Measurements from ENCODE around the gene ARL13B. TPM values are rescaled to one million over a fixed set of nuclear protein-coding genes. Genes with fewer than 3 reads are reported as not detected.

The ARL13B gene
- total RNA-seq, 3 donors from 2014 or later, result 7.4 to 12.6 (median 12.1) TPM

DNA sequence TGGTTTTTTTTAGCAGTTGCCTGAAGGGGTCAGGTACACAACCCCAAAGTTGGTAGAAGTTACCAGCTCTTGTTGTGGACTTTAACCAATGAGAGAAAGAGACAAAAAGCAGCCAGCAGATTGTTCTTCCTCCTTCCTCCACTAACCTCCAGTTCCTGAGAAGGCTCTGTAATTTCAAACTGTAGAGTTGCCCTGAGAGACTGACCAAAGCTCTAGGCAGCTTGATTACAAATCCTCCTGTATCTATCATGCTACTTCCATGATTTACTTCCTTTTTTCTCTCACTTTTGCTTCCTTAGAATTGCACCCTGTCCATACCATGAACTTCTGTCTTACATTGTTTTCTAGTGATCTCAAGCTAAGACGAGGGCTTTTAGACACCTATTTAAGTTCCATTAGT, 112.1 kb downstream of the ARL13B start:
- TF ChIP-seq POLR2A (IDR thresholded peaks at IDR 0.05) (no peak), POLR2AphosphoS5 (IDR thresholded peaks at IDR 0.05) (no peak), CTCF (IDR thresholded peaks at IDR 0.05) (no peak)
- Histone ChIP-seq H3K4me3 (no peak overlapping the region), H3K9me3 (no peaks in the 10 kb centered on the region), H3K27ac (no peak overlapping the region), H3K4me1 (no peaks in the 10 kb centered on the region), H3K36me3 (no peaks in the 10 kb centered on the region), H3K27me3 (no peaks in the 10 kb centered on the region)
- no peak for DNase-seq (ENCODE audit: low spot score in 2 of 2)
- intact Hi-C loops (cut with DNase I; ENCODE audit: low total_unique reads), result no loop called here

GRCh38 chr3:94093151-94093550, 113.2 kb downstream of the ARL13B start:
- no peak for DNase-seq (ENCODE audit: low spot score in 2 of 2)
- TF ChIP-seq POLR2A (IDR thresholded peaks at IDR 0.05) (no peak), POLR2AphosphoS5 (IDR thresholded peaks at IDR 0.05) (no peak), CTCF (IDR thresholded peaks at IDR 0.05) (no peak)

GRCh38 chr3:94095111-94095510, 115.2 kb downstream of the ARL13B start:
- no peaks in the 10 kb centered on the region for H3K4me1 ChIP-seq
- intact Hi-C loops (cut with DNase I; ENCODE audit: low total_unique reads), result no loop called here

More at GRCh38 chr3:94093151-94093550, 113.2 kb downstream of the ARL13B start:
- intact Hi-C loops (cut with DNase I; ENCODE audit: low total_unique reads), result no loop called here
- Histone ChIP-seq H3K27ac (no peak overlapping the region), H3K4me1 (no peaks in the 10 kb centered on the region), H3K36me3 (no peaks in the 10 kb centered on the region), H3K9me3 (no peaks in the 10 kb centered on the region), H3K4me3 (no peak overlapping the region), H3K27me3 (no peaks in the 10 kb centered on the region)

DNA sequence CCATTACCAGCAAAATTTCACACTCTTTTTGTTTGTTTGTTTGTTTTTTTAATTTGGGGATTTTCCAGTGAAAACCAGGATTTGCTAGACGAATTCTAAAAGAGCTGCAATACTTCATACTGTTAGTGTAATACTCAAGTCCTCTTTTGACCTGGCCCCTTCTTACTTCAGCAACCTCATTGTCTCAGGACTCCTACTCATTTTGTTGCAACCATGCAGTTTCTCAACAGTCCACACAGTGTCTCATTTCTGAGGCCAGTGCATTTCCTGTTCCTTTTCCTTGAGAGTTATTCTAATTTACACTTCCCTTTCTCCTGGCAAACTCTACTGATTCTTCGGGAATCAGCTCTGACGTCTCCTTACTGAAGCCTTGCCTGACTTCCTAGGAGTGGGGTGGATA, 118.5 kb downstream of the ARL13B start:
- Histone ChIP-seq H3K4me3 (no peak overlapping the region), H3K36me3 (no peaks in the 10 kb centered on the region), H3K27ac (no peak overlapping the region), H3K9me3 (no peaks in the 10 kb centered on the region), H3K27me3 (no peaks in the 10 kb centered on the region), H3K4me1 (no peaks in the 10 kb centered on the region)
- intact Hi-C loops (cut with DNase I; ENCODE audit: low total_unique reads), result no loop called here
- no peak for DNase-seq (ENCODE audit: low spot score in 2 of 2)
- TF ChIP-seq POLR2A (IDR thresholded peaks at IDR 0.05) (no peak), POLR2AphosphoS5 (IDR thresholded peaks at IDR 0.05) (no peak), CTCF (IDR thresholded peaks at IDR 0.05) (no peak)

More at GRCh38 chr3:94095111-94095510, 115.2 kb downstream of the ARL13B start:
- Histone ChIP-seq H3K4me3 (no peak overlapping the region), H3K36me3 (no peaks in the 10 kb centered on the region), H3K27me3 (no peaks in the 10 kb centered on the region), H3K9me3 (no peaks in the 10 kb centered on the region), H3K27ac (no peak overlapping the region)
- TF ChIP-seq POLR2AphosphoS5 (IDR thresholded peaks at IDR 0.05), result no peak
- no peak for TF ChIP-seq CTCF (IDR thresholded peaks at IDR 0.05)
- no peak for TF ChIP-seq POLR2A (IDR thresholded peaks at IDR 0.05)
- no peak for DNase-seq (ENCODE audit: low spot score in 2 of 2)

DNA sequence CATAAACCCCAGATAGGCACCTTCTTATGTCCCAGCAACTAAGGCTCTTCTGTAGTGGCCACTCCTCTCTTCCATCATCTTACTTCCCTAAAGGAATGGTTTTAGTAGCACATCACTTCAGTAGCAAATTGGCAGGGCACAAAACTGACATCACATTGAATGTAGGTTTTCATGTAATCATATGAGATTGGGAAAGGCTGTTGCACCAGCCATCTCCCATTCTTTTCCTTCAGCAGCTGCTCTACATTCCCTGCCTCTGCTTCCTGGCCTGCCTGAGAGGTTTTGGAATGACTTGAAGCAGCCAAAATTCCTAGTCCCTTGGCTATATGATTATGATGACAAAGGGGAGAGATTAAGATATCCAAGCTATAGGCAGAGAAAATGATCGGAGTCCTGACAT, 119.4 kb downstream of the ARL13B start:
- H3K4me3 ChIP-seq, result no peak overlapping the region
- H3K9me3 ChIP-seq, result no peaks in the 10 kb centered on the region
- H3K36me3 ChIP-seq, result no peaks in the 10 kb centered on the region

More for the DNA sequence above, 119.4 kb downstream of the ARL13B start:
- no peak for TF ChIP-seq CTCF (IDR thresholded peaks at IDR 0.05)
- no peak for TF ChIP-seq POLR2AphosphoS5 (IDR thresholded peaks at IDR 0.05)
- no peak for TF ChIP-seq POLR2A (IDR thresholded peaks at IDR 0.05)
- no peak for DNase-seq (ENCODE audit: low spot score in 2 of 2)
- no peaks in the 10 kb centered on the region for H3K27me3 ChIP-seq
- intact Hi-C loops (cut with DNase I; ENCODE audit: low total_unique reads), result no loop called here
- no peaks in the 10 kb centered on the region for H3K4me1 ChIP-seq
- H3K27ac ChIP-seq, result no peak overlapping the region
